Measurements from ENCODE around the gene CNKSR3.

Gene CNKSR3

GRCh38 chr6:154345811-154346210 lies 164.7 kb downstream of the CNKSR3 start:
- DNase-seq (ENCODE audit: low spot score) = no peak
- in situ Hi-C loops (cut with MboI; ENCODE audit: low pct_unique_long_range_greater_than_20kb, low sequenced_read_pairs, unreplicated experiment) = no loop called here
- TF ChIP-seq, protein P1, sequence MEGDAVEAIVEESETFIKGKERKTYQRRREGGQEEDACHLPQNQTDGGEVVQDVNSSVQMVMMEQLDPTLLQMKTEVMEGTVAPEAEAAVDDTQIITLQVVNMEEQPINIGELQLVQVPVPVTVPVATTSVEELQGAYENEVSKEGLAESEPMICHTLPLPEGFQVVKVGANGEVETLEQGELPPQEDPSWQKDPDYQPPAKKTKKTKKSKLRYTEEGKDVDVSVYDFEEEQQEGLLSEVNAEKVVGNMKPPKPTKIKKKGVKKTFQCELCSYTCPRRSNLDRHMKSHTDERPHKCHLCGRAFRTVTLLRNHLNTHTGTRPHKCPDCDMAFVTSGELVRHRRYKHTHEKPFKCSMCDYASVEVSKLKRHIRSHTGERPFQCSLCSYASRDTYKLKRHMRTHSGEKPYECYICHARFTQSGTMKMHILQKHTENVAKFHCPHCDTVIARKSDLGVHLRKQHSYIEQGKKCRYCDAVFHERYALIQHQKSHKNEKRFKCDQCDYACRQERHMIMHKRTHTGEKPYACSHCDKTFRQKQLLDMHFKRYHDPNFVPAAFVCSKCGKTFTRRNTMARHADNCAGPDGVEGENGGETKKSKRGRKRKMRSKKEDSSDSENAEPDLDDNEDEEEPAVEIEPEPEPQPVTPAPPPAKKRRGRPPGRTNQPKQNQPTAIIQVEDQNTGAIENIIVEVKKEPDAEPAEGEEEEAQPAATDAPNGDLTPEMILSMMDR (IDR thresholded peaks at IDR 0.05; ENCODE audit: extremely low read depth, insufficient read depth, missing control alignments) = no peak

- TF ChIP-seq, protein P1 (IDR thresholded peaks at IDR 0.05; ENCODE audit: extremely low read depth, insufficient read depth, missing control alignments) = no peak
- DNase-seq (ENCODE audit: low spot score) = no peak
- in situ Hi-C loops (cut with MboI; ENCODE audit: low pct_unique_long_range_greater_than_20kb, low sequenced_read_pairs, unreplicated experiment) = no loop called here
These were observed 166.8 kb downstream of the CNKSR3 start for GRCh38 chr6:154343473-154344308.

- TF ChIP-seq, protein P1 (IDR thresholded peaks at IDR 0.05; ENCODE audit: extremely low read depth, insufficient read depth, missing control alignments) = no peak
- in situ Hi-C loops (cut with MboI; ENCODE audit: low pct_unique_long_range_greater_than_20kb, low sequenced_read_pairs, unreplicated experiment) = no loop called here
- no peak for DNase-seq (ENCODE audit: low spot score)
These were observed 168.6 kb downstream of the CNKSR3 start for GRCh38 chr6:154341871-154342270.

- in situ Hi-C loops (cut with MboI; ENCODE audit: low pct_unique_long_range_greater_than_20kb, low sequenced_read_pairs, unreplicated experiment) = no loop called here
These were observed 169.1 kb downstream of the CNKSR3 start for GRCh38 chr6:154341336-154341735.

More at GRCh38 chr6:154341336-154341735, 169.1 kb downstream of the CNKSR3 start:
- no peak for DNase-seq (ENCODE audit: low spot score)
- TF ChIP-seq, protein P1 (IDR thresholded peaks at IDR 0.05; ENCODE audit: extremely low read depth, insufficient read depth, missing control alignments) = no peak

Data from GM13977 (cell line).